ENCODE measurements around the gene SEPSECS.

- TF ChIP-seq EZH2 (IDR thresholded peaks at IDR 0.05) (no peak), CTCF (IDR thresholded peaks at IDR 0.05 in 2 of 3, conservative IDR thresholded peaks at IDR 0.05 in 1 of 3; ENCODE audit: borderline replicate concordance in 1 of 3, insufficient read depth in 1 of 3, low read depth in 2 of 3, low read length in 2 of 3) (no peak), EGR1 (IDR thresholded peaks at IDR 0.05; ENCODE audit: low read depth) (no peak), ZBTB33 (IDR thresholded peaks at IDR 0.05; ENCODE audit: extremely low read depth, insufficient replicate concordance, low read length) (no peak), ELF1 (IDR thresholded peaks at IDR 0.05; ENCODE audit: borderline replicate concordance, low read depth) (no peak), MAX (IDR thresholded peaks at IDR 0.05) (no peak)
Observed at GRCh38 chr4:25100021-25100555, 60.2 kb downstream of the SEPSECS start.

Measured in HCT116 (cell line).